Ovary (tissue), 3 donors: ENCODE measurements around the gene CD8B.

ENCODE experiments used
- CTCF ChIP-seq, 3 donors: fragments of 450-650 bp in 2 of 3; fragments of 200-600 bp in 1 of 3; IDR thresholded peaks; one replicate each; pipeline versions ENCODE4 v1.5.1 to v1.8.0; 2016 to 2022; ENCODE audit warnings: antibody characterized with exemption in 3 of 3, mild to moderate bottlenecking in 1 of 3
- EP300 ChIP-seq: sonication (generic); formaldehyde crosslinking; IDR thresholded peaks from one replicate; pipeline ENCODE4 v1.6.1; 2017; ENCODE audit warnings: antibody characterized with exemption
- POLR2A ChIP-seq: fragments of 450-650 bp; IDR thresholded peaks from one replicate; pipeline ENCODE4 v1.6.1; 2017; ENCODE audit warnings: antibody characterized with exemption, mild to moderate bottlenecking, moderate library complexity
- donor health status: DM: no; HTN: no; CAD: no.

GRCh38 chr2:86821306-86821705 is 40.4 kb downstream of the CD8B start:
- TF ChIP-seq CTCF (IDR thresholded peaks at IDR 0.05) (no peak), POLR2A (no peak), EP300 (no peak)
